GM20000 (cell line): ENCODE results near the gene QSOX2.

Experiments
- DNase-seq: peaks from one replicate; pipeline ENCODE4 v3.0.0; 2012; ENCODE audit warnings: low spot score
- CTCF ChIP-seq: IDR thresholded peaks from 2 replicates; pipeline ENCODE4 v1.5.1; 2012; ENCODE audit warnings: mild to moderate bottlenecking, control low read depth; ENCODE audit errors: extremely low read depth, missing control alignments

The QSOX2 gene

DNA sequence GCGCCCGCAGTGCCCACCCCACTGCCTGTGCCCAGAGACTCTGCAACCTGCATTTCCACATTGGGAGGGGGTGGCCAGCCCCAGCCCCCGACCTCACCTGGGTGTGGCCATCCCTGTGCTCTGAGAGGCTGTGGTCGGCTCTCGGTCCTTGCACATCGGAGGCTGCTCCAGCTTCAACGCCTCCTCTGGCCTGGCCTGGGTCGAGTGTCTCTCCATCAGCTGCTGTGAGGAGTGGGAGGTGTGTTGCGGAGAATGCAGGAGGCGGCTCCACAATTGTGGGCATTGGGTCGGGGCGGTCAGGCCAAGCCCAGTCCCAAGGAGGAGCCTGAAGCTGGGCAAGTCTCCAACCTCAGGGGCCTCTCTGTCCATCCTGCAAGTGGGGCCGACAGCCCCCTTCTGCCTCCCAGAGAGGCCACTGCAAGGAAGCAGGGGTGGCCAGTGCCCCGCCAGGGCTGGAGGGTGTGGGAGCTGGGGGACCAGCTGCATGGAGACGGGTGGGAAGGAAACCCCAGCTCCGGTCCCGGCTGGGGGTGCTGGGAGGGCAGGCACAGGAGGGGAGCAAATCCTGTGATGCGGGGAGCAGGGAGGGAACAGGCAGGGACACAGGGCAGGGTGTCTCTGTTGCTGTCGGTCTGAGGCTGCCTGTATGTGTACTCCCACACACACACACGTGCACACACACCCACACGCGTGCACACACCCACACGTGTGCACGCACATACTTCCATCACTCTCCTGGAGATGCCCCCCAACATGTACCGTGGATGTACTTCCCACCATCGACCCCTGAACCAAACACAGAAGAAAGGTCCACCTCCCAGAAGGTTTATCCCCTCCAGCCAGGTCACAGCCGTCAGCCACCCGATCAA, 29.4 kb upstream of the QSOX2 start:
- TF ChIP-seq CTCF: no peak
- no peak for DNase-seq

- DNase-seq: no peak
- TF ChIP-seq CTCF: no peak
These were observed 28.5 kb upstream of the QSOX2 start for GRCh38 chr9:136273921-136274785.

GRCh38 chr9:136273244-136273865, 27.7 kb upstream of the QSOX2 start:
- DNase-seq: no peak
- no peak for TF ChIP-seq CTCF

- TF ChIP-seq CTCF: no peak
- no peak for DNase-seq
These were observed 24.6 kb upstream of the QSOX2 start for GRCh38 chr9:136270173-136270705.

GRCh38 chr9:136268735-136269134, 23.1 kb upstream of the QSOX2 start:
- TF ChIP-seq CTCF: no peak
- no peak for DNase-seq

- DNase-seq: no peak
These were observed 22.7 kb upstream of the QSOX2 start for GRCh38 chr9:136268318-136268717.

More at GRCh38 chr9:136268318-136268717, 22.7 kb upstream of the QSOX2 start:
- TF ChIP-seq CTCF: no peak
